Activated naive CD4-positive, alpha-beta T cell (primary cell): ENCODE results near the gene PPP1R7.

Experiments
- DNase-seq, 4 experiments: peaks; one replicate each; lab custom pipeline; 2025; lab: John Stamatoyannopoulos, UW

Gene PPP1R7

GRCh38 chr2:241120440-241120839 lies 29.8 kb upstream of the PPP1R7 start:
- no peak for DNase-seq

- no peak for DNase-seq
These were observed 29.3 kb upstream of the PPP1R7 start for GRCh38 chr2:241121008-241121407.

- no peak for DNase-seq
These were observed 27.8 kb upstream of the PPP1R7 start for GRCh38 chr2:241122376-241123002.

- no peak for DNase-seq
These were observed 26.3 kb upstream of the PPP1R7 start for GRCh38 chr2:241123816-241124536.

DNA sequence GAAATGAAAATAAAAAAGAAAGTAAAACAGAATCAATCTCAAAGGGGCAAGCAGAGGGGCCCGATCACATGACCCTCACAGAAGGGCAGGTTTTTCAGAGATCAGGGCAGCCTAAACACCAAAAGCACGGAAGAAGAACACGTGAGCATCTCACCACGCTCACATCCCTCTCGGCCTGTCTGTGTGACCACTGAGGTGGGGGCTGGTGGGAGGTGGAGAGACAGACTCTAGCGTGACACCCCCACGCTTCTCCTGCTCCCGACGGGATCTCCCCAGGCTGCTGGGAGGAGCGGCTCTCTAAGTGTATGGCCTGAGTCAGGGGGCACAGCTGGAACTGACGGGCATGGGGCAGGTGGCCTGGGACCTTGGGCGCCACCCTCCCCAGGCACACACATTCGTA lies 24.6 kb upstream of the PPP1R7 start:
- no peak for DNase-seq

- DNase-seq, result no peak
These were observed 24.1 kb upstream of the PPP1R7 start for GRCh38 chr2:241126201-241126611.

GRCh38 chr2:241126771-241127202 lies 23.5 kb upstream of the PPP1R7 start:
- DNase-seq, result no peak

GRCh38 chr2:241128266-241128665 lies 22.0 kb upstream of the PPP1R7 start:
- no peak for DNase-seq

- DNase-seq, result no peak
These were observed 21.0 kb upstream of the PPP1R7 start for GRCh38 chr2:241129086-241129871.

DNA sequence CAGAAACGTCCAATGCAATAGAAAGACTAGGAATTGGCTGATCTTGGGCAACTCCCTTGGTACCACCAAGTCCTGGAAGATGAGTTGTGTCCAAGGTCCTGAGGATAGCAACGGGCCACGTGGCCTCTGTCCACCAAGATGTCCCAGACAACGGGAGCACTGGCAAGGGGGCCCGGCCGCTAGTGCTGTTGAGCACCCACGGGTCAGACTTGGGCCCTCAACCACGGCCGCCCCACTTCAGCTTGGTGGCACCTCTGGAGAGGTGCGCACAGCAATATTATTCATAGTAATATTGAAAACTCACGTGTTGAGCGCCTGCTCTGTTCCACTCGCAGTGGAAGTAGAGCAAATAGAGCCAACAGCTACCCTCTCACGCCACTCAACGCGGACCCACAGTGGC lies 20.0 kb upstream of the PPP1R7 start:
- no peak for DNase-seq

GRCh38 chr2:241131531-241131930 lies 18.7 kb upstream of the PPP1R7 start:
- DNase-seq, result no peak

- no peak for DNase-seq
These were observed 17.5 kb upstream of the PPP1R7 start for GRCh38 chr2:241132538-241133435.

DNA sequence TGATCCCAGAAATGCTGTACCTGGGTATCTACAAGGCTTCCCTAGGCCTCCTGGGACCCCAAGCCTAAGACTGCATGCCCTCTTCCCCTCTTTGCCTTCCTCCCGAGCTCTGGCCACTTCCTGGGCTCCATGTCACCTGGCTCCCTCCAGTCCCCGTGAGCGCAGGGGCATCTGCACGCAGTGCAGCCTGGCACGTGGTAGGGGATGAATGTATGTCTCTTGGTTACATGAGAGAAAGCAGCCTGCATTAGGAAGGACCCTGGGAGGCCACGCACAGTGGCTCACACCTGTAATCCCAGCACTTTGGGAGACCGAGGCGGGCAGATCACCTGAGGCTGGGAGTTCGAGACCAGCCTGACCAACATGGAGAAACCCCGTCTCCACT lies 16.8 kb upstream of the PPP1R7 start:
- DNase-seq, result no peak

GRCh38 chr2:241134711-241135110 lies 15.6 kb upstream of the PPP1R7 start:
- no peak for DNase-seq

- DNase-seq, result no peak
These were observed 14.5 kb upstream of the PPP1R7 start for GRCh38 chr2:241135737-241136136.

- DNase-seq, result no peak
These were observed 14.1 kb upstream of the PPP1R7 start for GRCh38 chr2:241136191-241136590.

GRCh38 chr2:241136661-241137260 lies 13.5 kb upstream of the PPP1R7 start:
- DNase-seq, result no peak

DNA sequence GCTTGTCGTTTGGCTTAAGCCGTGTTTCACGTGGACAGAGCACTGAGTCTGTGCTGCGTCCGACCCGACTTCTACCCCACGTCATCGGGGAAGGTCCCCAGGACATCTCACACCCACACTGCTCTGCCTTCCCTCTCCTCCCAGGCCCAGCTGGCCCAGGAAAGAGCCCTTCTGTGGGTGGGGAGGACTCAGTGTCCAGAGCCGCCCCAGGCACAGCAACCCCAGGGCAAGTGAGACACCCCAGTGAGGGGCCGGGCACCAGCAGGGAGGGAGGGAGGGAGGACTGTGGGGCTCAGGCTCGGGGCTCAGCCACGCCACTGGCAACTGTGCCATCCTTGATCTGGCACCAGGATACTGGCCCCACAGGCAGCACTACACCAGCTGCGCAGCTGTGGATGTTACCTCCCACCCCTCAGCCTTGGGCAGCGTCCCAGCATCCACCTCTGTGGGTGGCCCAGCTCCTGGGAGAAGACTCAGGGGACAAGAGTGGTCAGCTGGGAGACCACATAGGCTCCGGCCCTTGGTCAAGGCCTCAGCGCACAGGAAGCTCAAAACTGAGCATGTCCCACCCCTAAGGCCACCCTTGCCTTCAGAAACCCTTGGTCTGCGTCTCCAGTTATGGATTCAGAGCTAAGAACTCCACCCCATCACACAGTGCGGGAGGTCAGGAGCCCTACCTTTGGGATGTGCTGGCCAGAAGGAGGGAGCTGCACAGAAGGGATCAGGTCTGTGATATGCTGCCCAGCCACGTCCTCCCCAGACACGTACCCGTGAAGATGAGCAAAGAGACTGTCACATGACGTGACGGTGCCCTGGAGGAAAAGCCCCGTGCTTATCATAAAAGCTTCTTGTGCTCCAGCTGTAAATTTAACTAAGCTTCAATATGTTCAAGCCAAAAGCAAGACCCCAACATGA lies 12.7 kb upstream of the PPP1R7 start:
- DNase-seq, result no peak

- no peak for DNase-seq
These were observed 11.8 kb upstream of the PPP1R7 start for GRCh38 chr2:241138471-241138870.
